ENCODE measurements around the gene ACAA2. TPM values are rescaled to one million over a fixed set of nuclear protein-coding genes. Genes with fewer than 3 reads are reported as not detected.

Gene ACAA2
- total RNA-seq, 1 experiment from 2014 or later, result 33.7 TPM

DNA sequence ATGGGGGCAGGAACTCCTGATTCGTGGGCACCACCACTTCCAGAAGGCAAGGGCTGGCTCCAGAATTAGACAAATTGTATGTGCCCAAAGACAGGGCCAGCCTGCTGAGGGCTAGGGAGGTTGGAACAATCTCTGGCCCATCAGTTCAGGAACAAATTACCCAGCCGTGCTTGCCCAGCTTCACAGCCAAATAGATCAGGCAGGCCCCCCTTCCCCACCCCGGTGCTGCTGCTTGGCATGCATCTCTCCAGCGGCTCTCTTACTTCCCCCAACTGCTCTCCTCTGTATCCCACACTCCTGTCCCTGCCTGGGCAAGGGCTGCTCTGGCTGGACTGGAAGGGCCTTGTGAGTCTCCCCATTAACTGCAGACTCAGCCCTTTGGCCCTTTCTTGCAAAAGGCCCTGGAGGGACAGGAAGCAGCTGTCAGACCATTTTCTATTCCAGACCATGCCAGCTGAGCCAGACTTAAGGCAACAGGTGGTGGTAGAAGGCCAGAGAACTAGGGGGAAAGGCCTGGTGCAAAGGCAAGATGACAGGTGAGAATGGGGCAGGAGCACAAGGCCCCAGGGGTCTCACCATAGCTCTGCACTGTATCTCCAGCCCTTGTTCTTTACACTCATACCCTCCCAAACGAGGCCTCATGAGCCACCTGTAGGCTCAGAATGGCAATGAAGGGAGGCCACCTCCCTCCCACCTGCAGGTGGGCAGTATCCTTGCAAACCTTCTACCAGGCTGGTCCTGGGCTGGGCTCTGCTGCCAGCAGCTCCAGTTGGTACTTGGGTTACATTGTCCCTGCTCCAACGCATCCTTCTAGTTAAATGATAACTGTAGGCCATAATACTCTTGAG is 30.7 kb upstream of the ACAA2 start:
- Histone ChIP-seq H2AFZ (no peak overlapping the region), H3K4me1 (replicated peaks; ENCODE audit: insufficient read depth) (peaks cover 13% of the 10 kb centered on the region), H3K4me3 (no peak overlapping the region), H4K20me1 (ENCODE audit: insufficient read depth) (no peaks in the 10 kb centered on the region), H3K79me2 (ENCODE audit: low read depth) (no peaks in the 10 kb centered on the region), H3K27ac (no peak overlapping the region), H3K36me3 (ENCODE audit: low read depth) (0 out of 2 replicates have a peak, but pooled peaks cover 5% of the 10 kb centered on the region), H3K27me3 (ENCODE audit: insufficient read depth, low read depth) (no peaks in the 10 kb centered on the region), H3K4me2 (no peak overlapping the region), H3F3A (ENCODE audit: insufficient read depth, low read depth) (peaks cover 8% of the 10 kb centered on the region), H3K9me3 (ENCODE audit: insufficient read depth, low read depth) (no peaks in the 10 kb centered on the region), H3K9me2 (ENCODE audit: insufficient read depth) (no peaks in the 10 kb centered on the region)
- intact Hi-C loops (cut with micrococcal nuclease; ENCODE audit: unreplicated experiment), result no loop called here
- ChIA-PET CTCF (no interaction called here), POLR2A (ENCODE audit: unreplicated experiment) (no interaction called here)
- no TSS peak for BruUV-seq (replicated peaks)
- no peak for DNase-seq
- TF ChIP-seq, protein P1, sequence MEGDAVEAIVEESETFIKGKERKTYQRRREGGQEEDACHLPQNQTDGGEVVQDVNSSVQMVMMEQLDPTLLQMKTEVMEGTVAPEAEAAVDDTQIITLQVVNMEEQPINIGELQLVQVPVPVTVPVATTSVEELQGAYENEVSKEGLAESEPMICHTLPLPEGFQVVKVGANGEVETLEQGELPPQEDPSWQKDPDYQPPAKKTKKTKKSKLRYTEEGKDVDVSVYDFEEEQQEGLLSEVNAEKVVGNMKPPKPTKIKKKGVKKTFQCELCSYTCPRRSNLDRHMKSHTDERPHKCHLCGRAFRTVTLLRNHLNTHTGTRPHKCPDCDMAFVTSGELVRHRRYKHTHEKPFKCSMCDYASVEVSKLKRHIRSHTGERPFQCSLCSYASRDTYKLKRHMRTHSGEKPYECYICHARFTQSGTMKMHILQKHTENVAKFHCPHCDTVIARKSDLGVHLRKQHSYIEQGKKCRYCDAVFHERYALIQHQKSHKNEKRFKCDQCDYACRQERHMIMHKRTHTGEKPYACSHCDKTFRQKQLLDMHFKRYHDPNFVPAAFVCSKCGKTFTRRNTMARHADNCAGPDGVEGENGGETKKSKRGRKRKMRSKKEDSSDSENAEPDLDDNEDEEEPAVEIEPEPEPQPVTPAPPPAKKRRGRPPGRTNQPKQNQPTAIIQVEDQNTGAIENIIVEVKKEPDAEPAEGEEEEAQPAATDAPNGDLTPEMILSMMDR (conservative IDR thresholded peaks at IDR 0.05), result no peak
- no peak for TF ChIP-seq EZH2 (IDR thresholded peaks at IDR 0.05; ENCODE audit: low read depth)

- no peak for TF ChIP-seq EZH2 (IDR thresholded peaks at IDR 0.05; ENCODE audit: low read depth)
- TF ChIP-seq, protein P1 (conservative IDR thresholded peaks at IDR 0.05), result no peak
- H3F3A ChIP-seq (ENCODE audit: insufficient read depth, low read depth), result no peaks in the 10 kb centered on the region
- H3K27me3 ChIP-seq (ENCODE audit: insufficient read depth, low read depth), result no peaks in the 10 kb centered on the region
- H3K4me2 ChIP-seq, result no peak overlapping the region
- H4K20me1 ChIP-seq (ENCODE audit: insufficient read depth), result no peaks in the 10 kb centered on the region
- peaks cover 4% of the 10 kb centered on the region; the same call in 1 of the 2 replicates for H3K4me1 ChIP-seq (replicated peaks; ENCODE audit: insufficient read depth)
- BruUV-seq (replicated peaks), result no TSS peak
- H3K79me2 ChIP-seq (ENCODE audit: low read depth), result no peaks in the 10 kb centered on the region
- no peak overlapping the region for H3K27ac ChIP-seq
- no peak overlapping the region for H2AFZ ChIP-seq
- H3K9me2 ChIP-seq (ENCODE audit: insufficient read depth), result no peaks in the 10 kb centered on the region
- intact Hi-C loops (cut with micrococcal nuclease; ENCODE audit: unreplicated experiment), result no loop called here
- no peak overlapping the region for H3K4me3 ChIP-seq
- H3K9me3 ChIP-seq (ENCODE audit: insufficient read depth, low read depth), result no peaks in the 10 kb centered on the region
- 0 out of 2 replicates have a peak, but pooled peaks cover 7% of the 10 kb centered on the region for H3K36me3 ChIP-seq (ENCODE audit: low read depth)
- CTCF ChIA-PET, result no interaction called here
- POLR2A ChIA-PET (ENCODE audit: unreplicated experiment), result no interaction called here
- DNase-seq, result no peak
Measured at GRCh38 chr18:49843131-49843530, 29.8 kb upstream of the ACAA2 start.

DNA sequence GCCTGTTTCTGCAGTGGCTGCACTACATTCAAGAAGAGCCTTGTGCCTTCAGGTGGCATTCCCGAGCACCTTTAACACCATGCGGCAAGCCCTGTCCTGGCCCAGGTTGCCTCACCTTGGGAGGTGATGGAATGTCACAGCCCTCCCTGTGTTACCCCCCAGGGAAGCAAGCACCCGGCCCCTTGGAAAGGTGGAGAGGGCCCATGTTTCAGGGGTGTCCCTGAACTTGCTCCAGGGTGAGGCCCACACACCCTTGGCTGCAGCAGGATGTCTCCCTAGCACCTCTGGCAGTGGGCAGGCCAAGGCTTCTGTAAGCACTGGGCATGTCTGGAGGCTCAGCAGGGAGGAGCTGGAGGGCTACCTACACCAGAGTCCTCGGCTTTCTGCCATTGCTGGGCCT is 29.3 kb upstream of the ACAA2 start:
- no peaks in the 10 kb centered on the region for H3K9me2 ChIP-seq (ENCODE audit: insufficient read depth)
- H3K27ac ChIP-seq, result no peak overlapping the region
- no peaks in the 10 kb centered on the region for H3K27me3 ChIP-seq (ENCODE audit: insufficient read depth, low read depth)
- H2AFZ ChIP-seq, result no peak overlapping the region
- H4K20me1 ChIP-seq (ENCODE audit: insufficient read depth), result no peaks in the 10 kb centered on the region
- intact Hi-C loops (cut with micrococcal nuclease; ENCODE audit: unreplicated experiment), result no loop called here
- no peaks in the 10 kb centered on the region for H3K9me3 ChIP-seq (ENCODE audit: insufficient read depth, low read depth)
- no peak overlapping the region for H3K4me3 ChIP-seq
- TF ChIP-seq, protein P1 (conservative IDR thresholded peaks at IDR 0.05), result no peak
- TF ChIP-seq EZH2 (IDR thresholded peaks at IDR 0.05; ENCODE audit: low read depth), result no peak
- no peak overlapping the region for H3K4me2 ChIP-seq
- H3K4me1 ChIP-seq (replicated peaks; ENCODE audit: insufficient read depth), result no peaks in the 10 kb centered on the region
- BruUV-seq (replicated peaks), result no TSS peak
- no peak for DNase-seq
- ChIA-PET POLR2A (ENCODE audit: unreplicated experiment) (no interaction called here), CTCF (no interaction called here)
- H3K79me2 ChIP-seq (ENCODE audit: low read depth), result no peaks in the 10 kb centered on the region
- H3K36me3 ChIP-seq (ENCODE audit: low read depth), result 0 out of 2 replicates have a peak, but pooled peaks cover 11% of the 10 kb centered on the region
- no peaks in the 10 kb centered on the region; the same call in 1 of the 2 replicates for H3F3A ChIP-seq (ENCODE audit: insufficient read depth, low read depth)

Measured in PC-9 (cell line).